GM13977 (cell line): ENCODE data around the gene ATG10.

Source experiments
- DNase-seq: peaks from one replicate; pipeline ENCODE4 v3.0.0; 2012; ENCODE audit warnings: low spot score
- in situ Hi-C: fragments of 300-500 bp; cut with MboI; formaldehyde crosslinking; loops from one replicate; pipeline ENCODE4 v1.12.0; 2022; ENCODE audit warnings: low sequenced_read_pairs, low pct_unique_long_range_greater_than_20kb, mixed read lengths, inconsistent platforms; ENCODE audit not compliant: unreplicated experiment
- TF ChIP-seq, protein P1 (sequence below): IDR thresholded peaks from 2 replicates; pipeline ENCODE4 v1.5.1; 2012; ENCODE audit warnings: mild to moderate bottlenecking, control low read depth; ENCODE audit not compliant: insufficient read depth; ENCODE audit errors: extremely low read depth, missing control alignments

Gene ATG10

DNA sequence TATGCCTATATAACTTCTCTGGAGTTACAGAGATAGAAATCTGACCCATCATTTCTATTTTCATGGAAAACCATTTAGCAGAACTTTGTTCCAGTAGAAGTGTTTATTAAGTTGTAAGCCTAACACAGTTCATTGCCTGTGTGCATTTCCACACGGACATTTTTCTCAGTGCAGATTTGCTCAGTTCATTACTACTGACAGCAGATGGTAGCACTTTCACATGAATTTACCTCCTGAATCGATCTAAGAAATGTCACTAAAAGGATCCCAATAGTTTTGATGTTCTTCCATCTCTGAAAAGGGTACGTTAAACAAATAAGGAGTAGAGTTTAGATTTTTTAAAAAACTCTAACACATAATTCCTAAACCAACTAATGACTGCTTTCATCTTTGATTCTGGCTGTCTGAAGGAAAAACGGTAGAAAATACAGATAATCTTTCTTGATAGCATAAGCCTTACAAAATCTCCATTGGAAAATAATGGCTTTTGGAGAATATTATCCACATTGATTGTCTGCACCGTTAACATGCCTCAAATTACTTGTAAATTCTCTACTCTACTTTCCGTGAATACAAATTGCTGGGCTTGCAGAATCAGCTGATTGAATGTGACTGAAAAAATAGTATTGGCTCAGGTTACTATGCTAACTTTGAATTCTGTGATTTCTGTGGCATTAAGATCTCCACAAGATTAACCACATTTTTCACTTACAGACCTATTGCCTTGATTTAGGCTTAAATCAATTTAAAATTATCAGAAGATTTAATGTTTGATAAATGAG lies 273.2 kb downstream of the ATG10 start:
- in situ Hi-C loops = no loop called here
- TF ChIP-seq, protein P1, sequence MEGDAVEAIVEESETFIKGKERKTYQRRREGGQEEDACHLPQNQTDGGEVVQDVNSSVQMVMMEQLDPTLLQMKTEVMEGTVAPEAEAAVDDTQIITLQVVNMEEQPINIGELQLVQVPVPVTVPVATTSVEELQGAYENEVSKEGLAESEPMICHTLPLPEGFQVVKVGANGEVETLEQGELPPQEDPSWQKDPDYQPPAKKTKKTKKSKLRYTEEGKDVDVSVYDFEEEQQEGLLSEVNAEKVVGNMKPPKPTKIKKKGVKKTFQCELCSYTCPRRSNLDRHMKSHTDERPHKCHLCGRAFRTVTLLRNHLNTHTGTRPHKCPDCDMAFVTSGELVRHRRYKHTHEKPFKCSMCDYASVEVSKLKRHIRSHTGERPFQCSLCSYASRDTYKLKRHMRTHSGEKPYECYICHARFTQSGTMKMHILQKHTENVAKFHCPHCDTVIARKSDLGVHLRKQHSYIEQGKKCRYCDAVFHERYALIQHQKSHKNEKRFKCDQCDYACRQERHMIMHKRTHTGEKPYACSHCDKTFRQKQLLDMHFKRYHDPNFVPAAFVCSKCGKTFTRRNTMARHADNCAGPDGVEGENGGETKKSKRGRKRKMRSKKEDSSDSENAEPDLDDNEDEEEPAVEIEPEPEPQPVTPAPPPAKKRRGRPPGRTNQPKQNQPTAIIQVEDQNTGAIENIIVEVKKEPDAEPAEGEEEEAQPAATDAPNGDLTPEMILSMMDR = no peak
- no peak for DNase-seq

- in situ Hi-C loops = no loop called here
- TF ChIP-seq, protein P1 = no peak
- no peak for DNase-seq
These were observed 275.2 kb downstream of the ATG10 start for GRCh38 chr5:82246960-82247574.

GRCh38 chr5:82252744-82253143 lies 280.9 kb downstream of the ATG10 start:
- no peak for DNase-seq
- in situ Hi-C loops = no loop called here

GRCh38 chr5:82255844-82256243 lies 284.0 kb downstream of the ATG10 start:
- TF ChIP-seq, protein P1 = no peak
- in situ Hi-C loops = no loop called here
- no peak for DNase-seq

More at GRCh38 chr5:82252744-82253143, 280.9 kb downstream of the ATG10 start:
- TF ChIP-seq, protein P1 = no peak

DNA sequence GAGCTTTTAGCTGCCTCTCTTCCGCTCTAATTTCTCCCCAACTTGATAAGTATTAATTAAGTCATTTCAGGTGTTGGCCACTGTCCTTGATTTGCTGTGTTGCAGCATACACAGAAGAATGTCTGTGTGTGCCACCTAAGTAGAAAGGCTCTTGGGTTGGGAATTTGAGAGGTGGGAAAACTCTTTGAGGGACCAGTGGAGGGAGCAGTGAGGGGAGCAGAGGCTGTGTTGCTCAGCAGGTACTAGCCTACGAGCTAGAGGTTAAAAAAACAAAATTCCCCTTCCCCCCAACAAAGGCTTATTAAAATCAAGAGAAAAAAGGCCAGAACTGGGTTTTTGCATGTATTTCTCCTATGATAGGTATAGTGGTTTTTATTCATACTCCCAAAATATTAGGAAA lies 285.4 kb downstream of the ATG10 start:
- TF ChIP-seq, protein P1 = no peak
- DNase-seq = no peak
- in situ Hi-C loops = no loop called here

DNA sequence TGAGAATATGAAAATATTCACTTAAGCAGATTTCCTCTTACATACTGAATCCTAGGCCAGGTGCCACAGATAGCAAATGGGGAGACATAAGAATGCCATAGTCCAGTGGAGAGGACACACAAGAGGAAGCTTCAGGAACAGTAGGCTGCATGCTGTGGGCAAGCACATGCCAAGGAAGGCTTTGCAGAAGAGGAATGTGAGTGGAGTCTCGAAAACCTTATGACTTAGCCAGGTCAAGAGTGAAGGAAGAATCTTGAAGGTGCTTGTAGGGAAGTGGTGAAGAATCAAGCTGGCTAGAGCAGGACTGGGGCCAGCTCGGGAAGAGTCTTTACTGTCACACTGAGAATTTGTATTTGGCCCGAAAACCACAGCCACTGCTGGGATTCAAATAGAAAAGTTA lies 285.9 kb downstream of the ATG10 start:
- TF ChIP-seq, protein P1 = no peak
- in situ Hi-C loops = no loop called here
- no peak for DNase-seq
